Body of pancreas (tissue), 4 donors: Measurements from ENCODE around the gene TAS2R31.

ENCODE experiments used
- CTCF ChIP-seq, 7 experiments: fragments of 450-650 bp in 4 of 7; fragments of 200-600 bp in 3 of 7; sonication (generic) in 3 of 7; IDR thresholded peaks; one replicate each; pipeline ENCODE4 v1.5.1; 2016 to 2019; ENCODE audit warnings: antibody characterized with exemption in 7 of 7
- POLR2A ChIP-seq, 3 donors: fragments of 450-650 bp; IDR thresholded peaks; one replicate each; pipeline ENCODE4 v1.6.1; 2016; ENCODE audit warnings: antibody characterized with exemption in 3 of 3, mild to moderate bottlenecking in 2 of 3

DNA sequence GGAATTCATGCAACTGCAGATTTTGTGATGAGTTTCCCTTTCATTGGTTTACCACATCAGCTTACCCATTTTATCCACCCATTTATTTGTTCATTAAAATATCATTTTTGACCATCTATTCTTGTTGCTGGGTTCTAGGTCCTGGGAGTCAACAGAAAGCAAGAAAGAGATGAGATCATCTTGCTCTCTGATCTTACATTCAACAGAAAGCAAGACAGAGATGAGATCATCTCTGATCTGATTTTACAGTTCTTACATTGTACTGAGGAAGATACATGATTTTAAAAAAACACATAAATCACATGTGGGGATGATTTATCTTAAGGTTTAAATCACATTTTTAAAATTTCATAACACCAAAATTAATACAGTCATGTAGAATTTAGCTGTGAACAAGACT is 28.6 kb upstream of the TAS2R31 start:
- TF ChIP-seq CTCF (IDR thresholded peaks at IDR 0.05): no peak
- no peak for TF ChIP-seq POLR2A (IDR thresholded peaks at IDR 0.05)
